ENCODE results near the gene FAM181A. TPM values are rescaled to one million over a fixed set of nuclear protein-coding genes. Genes with fewer than 3 reads are reported as not detected.

Gene FAM181A
- polyA plus RNA-seq, 1 donor from 2014 or later: 0.43 TPM

GRCh38 chr14:93960774-93961438 lies 33.8 kb downstream of the FAM181A start:
- H2AFZ ChIP-seq (ENCODE audit: low read depth, low read length): no peak overlapping the region
- H3F3A ChIP-seq (ENCODE audit: insufficient read depth, low read length, poor library complexity, severe bottlenecking): no peaks in the 10 kb centered on the region
- no peaks in the 10 kb centered on the region for H3K79me2 ChIP-seq (replicated peaks; ENCODE audit: insufficient read depth, low read length)
- H3K9me3 ChIP-seq (ENCODE audit: low read length): no peaks in the 10 kb centered on the region
- TF ChIP-seq, protein P1, sequence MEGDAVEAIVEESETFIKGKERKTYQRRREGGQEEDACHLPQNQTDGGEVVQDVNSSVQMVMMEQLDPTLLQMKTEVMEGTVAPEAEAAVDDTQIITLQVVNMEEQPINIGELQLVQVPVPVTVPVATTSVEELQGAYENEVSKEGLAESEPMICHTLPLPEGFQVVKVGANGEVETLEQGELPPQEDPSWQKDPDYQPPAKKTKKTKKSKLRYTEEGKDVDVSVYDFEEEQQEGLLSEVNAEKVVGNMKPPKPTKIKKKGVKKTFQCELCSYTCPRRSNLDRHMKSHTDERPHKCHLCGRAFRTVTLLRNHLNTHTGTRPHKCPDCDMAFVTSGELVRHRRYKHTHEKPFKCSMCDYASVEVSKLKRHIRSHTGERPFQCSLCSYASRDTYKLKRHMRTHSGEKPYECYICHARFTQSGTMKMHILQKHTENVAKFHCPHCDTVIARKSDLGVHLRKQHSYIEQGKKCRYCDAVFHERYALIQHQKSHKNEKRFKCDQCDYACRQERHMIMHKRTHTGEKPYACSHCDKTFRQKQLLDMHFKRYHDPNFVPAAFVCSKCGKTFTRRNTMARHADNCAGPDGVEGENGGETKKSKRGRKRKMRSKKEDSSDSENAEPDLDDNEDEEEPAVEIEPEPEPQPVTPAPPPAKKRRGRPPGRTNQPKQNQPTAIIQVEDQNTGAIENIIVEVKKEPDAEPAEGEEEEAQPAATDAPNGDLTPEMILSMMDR (IDR thresholded peaks at IDR 0.05; ENCODE audit: poor library complexity, severe bottlenecking): no peak
- TF ChIP-seq EP300 (conservative IDR thresholded peaks at IDR 0.05; ENCODE audit: poor library complexity, severe bottlenecking) (no peak), TAF1 (IDR thresholded peaks at IDR 0.05; ENCODE audit: low read depth) (no peak), EZH2 (IDR thresholded peaks at IDR 0.05; ENCODE audit: borderline replicate concordance, insufficient read depth, low read length, poor library complexity, severe bottlenecking) (no peak), RAD21 (conservative IDR thresholded peaks at IDR 0.05) (no peak), MXI1 (conservative IDR thresholded peaks at IDR 0.05; ENCODE audit: poor library complexity, severe bottlenecking) (no peak), POLR2AphosphoS5 (IDR thresholded peaks at IDR 0.05) (no peak), SMC3 (conservative IDR thresholded peaks at IDR 0.05; ENCODE audit: poor library complexity) (no peak)
- TF ChIP-seq, protein P2, sequence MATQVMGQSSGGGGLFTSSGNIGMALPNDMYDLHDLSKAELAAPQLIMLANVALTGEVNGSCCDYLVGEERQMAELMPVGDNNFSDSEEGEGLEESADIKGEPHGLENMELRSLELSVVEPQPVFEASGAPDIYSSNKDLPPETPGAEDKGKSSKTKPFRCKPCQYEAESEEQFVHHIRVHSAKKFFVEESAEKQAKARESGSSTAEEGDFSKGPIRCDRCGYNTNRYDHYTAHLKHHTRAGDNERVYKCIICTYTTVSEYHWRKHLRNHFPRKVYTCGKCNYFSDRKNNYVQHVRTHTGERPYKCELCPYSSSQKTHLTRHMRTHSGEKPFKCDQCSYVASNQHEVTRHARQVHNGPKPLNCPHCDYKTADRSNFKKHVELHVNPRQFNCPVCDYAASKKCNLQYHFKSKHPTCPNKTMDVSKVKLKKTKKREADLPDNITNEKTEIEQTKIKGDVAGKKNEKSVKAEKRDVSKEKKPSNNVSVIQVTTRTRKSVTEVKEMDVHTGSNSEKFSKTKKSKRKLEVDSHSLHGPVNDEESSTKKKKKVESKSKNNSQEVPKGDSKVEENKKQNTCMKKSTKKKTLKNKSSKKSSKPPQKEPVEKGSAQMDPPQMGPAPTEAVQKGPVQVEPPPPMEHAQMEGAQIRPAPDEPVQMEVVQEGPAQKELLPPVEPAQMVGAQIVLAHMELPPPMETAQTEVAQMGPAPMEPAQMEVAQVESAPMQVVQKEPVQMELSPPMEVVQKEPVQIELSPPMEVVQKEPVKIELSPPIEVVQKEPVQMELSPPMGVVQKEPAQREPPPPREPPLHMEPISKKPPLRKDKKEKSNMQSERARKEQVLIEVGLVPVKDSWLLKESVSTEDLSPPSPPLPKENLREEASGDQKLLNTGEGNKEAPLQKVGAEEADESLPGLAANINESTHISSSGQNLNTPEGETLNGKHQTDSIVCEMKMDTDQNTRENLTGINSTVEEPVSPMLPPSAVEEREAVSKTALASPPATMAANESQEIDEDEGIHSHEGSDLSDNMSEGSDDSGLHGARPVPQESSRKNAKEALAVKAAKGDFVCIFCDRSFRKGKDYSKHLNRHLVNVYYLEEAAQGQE (IDR thresholded peaks at IDR 0.05; ENCODE audit: borderline replicate concordance): no peak
- no peaks in the 10 kb centered on the region for H3K9me2 ChIP-seq (ENCODE audit: insufficient read depth, low read length)
- H3K4me2 ChIP-seq (ENCODE audit: low read length): no peak overlapping the region
- H4K20me1 ChIP-seq (ENCODE audit: insufficient read depth): no peaks in the 10 kb centered on the region
- H3K4me3 ChIP-seq (ENCODE audit: low read length): no peak overlapping the region
- no peaks in the 10 kb centered on the region for H3K36me3 ChIP-seq (ENCODE audit: insufficient read depth, low read length)
- no peak overlapping the region for H3K9ac ChIP-seq (ENCODE audit: low read length)
- no peak overlapping the region for H3K27ac ChIP-seq (ENCODE audit: low read length)
- no peaks in the 10 kb centered on the region for H3K27me3 ChIP-seq (ENCODE audit: insufficient read depth, low read depth, low read length)

- Histone ChIP-seq H3K4me2 (ENCODE audit: low read length) (no peak overlapping the region), H3K9ac (ENCODE audit: low read length) (no peak overlapping the region), H3K79me2 (replicated peaks; ENCODE audit: insufficient read depth, low read length) (no peaks in the 10 kb centered on the region), H4K20me1 (ENCODE audit: insufficient read depth) (no peaks in the 10 kb centered on the region), H2AFZ (ENCODE audit: low read depth, low read length) (no peak overlapping the region), H3K4me3 (ENCODE audit: low read length) (no peak overlapping the region), H3K9me2 (ENCODE audit: insufficient read depth, low read length) (no peaks in the 10 kb centered on the region), H3K27me3 (ENCODE audit: insufficient read depth, low read depth, low read length) (no peaks in the 10 kb centered on the region), H3F3A (ENCODE audit: insufficient read depth, low read length, poor library complexity, severe bottlenecking) (no peaks in the 10 kb centered on the region), H3K27ac (ENCODE audit: low read length) (no peak overlapping the region), H3K9me3 (ENCODE audit: low read length) (no peaks in the 10 kb centered on the region), H3K36me3 (ENCODE audit: insufficient read depth, low read length) (no peaks in the 10 kb centered on the region)
- TF ChIP-seq, protein P1 (IDR thresholded peaks at IDR 0.05; ENCODE audit: poor library complexity, severe bottlenecking): no peak
- TF ChIP-seq POLR2AphosphoS5 (IDR thresholded peaks at IDR 0.05) (no peak), SMC3 (conservative IDR thresholded peaks at IDR 0.05; ENCODE audit: poor library complexity) (no peak), TAF1 (IDR thresholded peaks at IDR 0.05; ENCODE audit: low read depth) (no peak), RAD21 (conservative IDR thresholded peaks at IDR 0.05) (no peak), EP300 (conservative IDR thresholded peaks at IDR 0.05; ENCODE audit: poor library complexity, severe bottlenecking) (no peak), MXI1 (conservative IDR thresholded peaks at IDR 0.05; ENCODE audit: poor library complexity, severe bottlenecking) (no peak), EZH2 (IDR thresholded peaks at IDR 0.05; ENCODE audit: borderline replicate concordance, insufficient read depth, low read length, poor library complexity, severe bottlenecking) (no peak)
- TF ChIP-seq, protein P2 (IDR thresholded peaks at IDR 0.05; ENCODE audit: borderline replicate concordance): no peak
Observed at GRCh38 chr14:93961620-93962019, 34.5 kb downstream of the FAM181A start.
